CD4-positive, alpha-beta T cell (primary cell): ENCODE measurements around the gene SOX5. TPM values are rescaled to one million over a fixed set of nuclear protein-coding genes. Genes with fewer than 3 reads are reported as not detected.

Source experiments
- ATAC-seq: fragments of 200-7000 bp; cut with Tn5 transposase; one replicate; pipeline ENCODE4 v1.10.0; 2022; ENCODE audit warnings: mild to moderate bottlenecking; ENCODE audit not compliant: poor library complexity
- CTCF ChIA-PET: fragments of 350-600 bp; sonication (Branson Sonifier 250); formaldehyde crosslinking; loops from one replicate; lab custom pipeline; 2021; ENCODE audit warnings: antibody characterized with exemption, inconsistent platforms; lab: Charles Lee
- POLR2A ChIA-PET: fragments of 350-600 bp; sonication (Branson Sonifier 250); formaldehyde crosslinking; loops from one replicate; lab custom pipeline; 2021; ENCODE audit warnings: antibody characterized with exemption, inconsistent platforms; lab: Charles Lee
- DNase-seq, 14 experiments: peaks; one replicate each; pipeline ENCODE4 v3.0.0-alpha.2; 2013 to 2020; ENCODE audit warnings: mixed read lengths in 2 of 14
- H3K27ac ChIP-seq, 2 donors: one replicate each; pipeline versions ENCODE4 v1.5.1 to v1.7.0; 2013; ENCODE audit warnings: low read length in 2 of 2, low read depth in 1 of 2, mild to moderate bottlenecking in 1 of 2
- H3K27me3 ChIP-seq, 2 experiments: 1 replicate in 1 of 2; 2 replicates in 1 of 2; pipeline versions ENCODE4 v1.6.1 to v1.7.0; 2013; ENCODE audit warnings: low read length in 2 of 2, control low read depth in 1 of 2, mild to moderate bottlenecking in 1 of 2, moderate library complexity in 1 of 2; ENCODE audit not compliant: insufficient read depth in 2 of 2, control insufficient read depth in 1 of 2
- H3K36me3 ChIP-seq: one replicate; pipeline ENCODE4 v1.6.1; 2013; ENCODE audit warnings: low read length, control low read depth; ENCODE audit not compliant: insufficient read depth
- H3K4me1 ChIP-seq: one replicate; pipeline ENCODE4 v1.6.1; 2013; ENCODE audit warnings: low read length, control low read depth; ENCODE audit not compliant: insufficient read depth
- H3K4me3 ChIP-seq: one replicate; pipeline ENCODE4 v1.5.1; 2013; ENCODE audit warnings: mild to moderate bottlenecking, low read length, moderate library complexity
- H3K9me3 ChIP-seq, 2 experiments: 1 replicate in 1 of 2; 2 replicates in 1 of 2; pipeline versions ENCODE4 v1.6.1 to v1.7.0; 2013; ENCODE audit warnings: low read length in 2 of 2, mild to moderate bottlenecking in 2 of 2, control low read depth in 1 of 2, moderate library complexity in 1 of 2; ENCODE audit not compliant: control insufficient read depth in 1 of 2, insufficient read depth in 1 of 2
- H3K27ac Mint-ChIP-seq: one replicate; pipeline ENCODE4 v1.8.0; 2020; ENCODE audit warnings: mixed read lengths
- H3K27me3 Mint-ChIP-seq: one replicate; pipeline ENCODE4 v1.8.0; 2021; ENCODE audit warnings: mixed read lengths
- H3K36me3 Mint-ChIP-seq: one replicate; pipeline ENCODE4 v1.8.0; 2021; ENCODE audit warnings: low read depth, mixed read lengths
- H3K4me1 Mint-ChIP-seq: one replicate; pipeline ENCODE4 v1.8.0; 2021; ENCODE audit warnings: low read depth, mixed read lengths
- H3K4me3 Mint-ChIP-seq: one replicate; pipeline ENCODE4 v1.8.0; 2020; ENCODE audit warnings: mild to moderate bottlenecking, mixed read lengths
- H3K9me3 Mint-ChIP-seq: one replicate; pipeline ENCODE4 v1.8.0; 2020; ENCODE audit warnings: mixed read lengths
- CTCF ChIP-seq: fragments of 200-600 bp; IDR thresholded peaks from one replicate; pipeline ENCODE4 v1.8.0; 2022; ENCODE audit warnings: antibody characterized with exemption, mild to moderate bottlenecking
- intact Hi-C, 2 experiments: fragments of 100-400 bp; cut with DNase I in 1 of 2; cut with micrococcal nuclease in 1 of 2; formaldehyde crosslinking; loops; one replicate each; pipeline versions ENCODE4 v1.15.1 to v1.9.0; 2023 to 2025; cut with DNase I, micrococcal nuclease
- total RNA-seq, 174 experiments: library from RNA in 2 of 174; stranded (reverse) in 2 of 174; gene quantifications; one replicate each; pipeline ENCODE4 v1.2.3 and lab custom pipeline; 2021 to 2026

Gene SOX5
- total RNA-seq, 2 experiments from 2014 or later = not detected

GRCh38 chr12:23555825-23556207 is 393.7 kb downstream of the SOX5 start:
- Mint-ChIP-seq H3K4me1 (no peaks in the 10 kb centered on the region), H3K4me3 (no peak overlapping the region), H3K27ac (no peak overlapping the region), H3K9me3 (no peaks in the 10 kb centered on the region), H3K36me3 (no peaks in the 10 kb centered on the region), H3K27me3 (no peaks in the 10 kb centered on the region)
- no peak for TF ChIP-seq CTCF
- no peaks in the 10 kb centered on the region for H3K27me3 ChIP-seq
- ChIA-PET CTCF (no interaction called here), POLR2A (no interaction called here)
- ATAC-seq (no peak), DNase-seq (no peak)
- intact Hi-C loops = no loop called here
- no peak overlapping the region for H3K4me3 ChIP-seq
- no peaks in the 10 kb centered on the region for H3K36me3 ChIP-seq
- peaks cover 0 to 14% of the 10 kb centered on the region in 2 experiments for H3K9me3 ChIP-seq
- H3K27ac ChIP-seq = no peak overlapping the region
- H3K4me1 ChIP-seq = no peaks in the 10 kb centered on the region

GRCh38 chr12:23555180-23555824 is 394.2 kb downstream of the SOX5 start:
- H3K27me3 Mint-ChIP-seq = no peaks in the 10 kb centered on the region
- ChIA-PET POLR2A (no interaction called here), CTCF (no interaction called here)
- Histone ChIP-seq H3K27me3 (no peaks in the 10 kb centered on the region), H3K4me1 (no peaks in the 10 kb centered on the region), H3K4me3 (no peak overlapping the region), H3K27ac (no peak overlapping the region), H3K9me3 (peaks cover 0 to 14% of the 10 kb centered on the region in 2 experiments), H3K36me3 (no peaks in the 10 kb centered on the region)
- no peak overlapping the region for H3K4me3 Mint-ChIP-seq
- ATAC-seq (no peak), DNase-seq (no peak)
- H3K9me3 Mint-ChIP-seq = no peaks in the 10 kb centered on the region
- no peak for TF ChIP-seq CTCF
- intact Hi-C loops = no loop called here
- H3K27ac Mint-ChIP-seq = no peak overlapping the region
- no peaks in the 10 kb centered on the region for H3K36me3 Mint-ChIP-seq
- no peaks in the 10 kb centered on the region for H3K4me1 Mint-ChIP-seq

GRCh38 chr12:23552417-23552816 is 397.1 kb downstream of the SOX5 start:
- POLR2A ChIA-PET = no interaction called here
- intact Hi-C loops = no loop called here

More at GRCh38 chr12:23552417-23552816, 397.1 kb downstream of the SOX5 start:
- Histone ChIP-seq H3K36me3 (no peaks in the 10 kb centered on the region), H3K4me1 (no peaks in the 10 kb centered on the region), H3K9me3 (peaks cover 0 to under 1% of the 10 kb centered on the region in 2 experiments), H3K4me3 (no peak overlapping the region), H3K27ac (no peak overlapping the region), H3K27me3 (no peaks in the 10 kb centered on the region)
- H3K27ac Mint-ChIP-seq = no peak overlapping the region
- no peaks in the 10 kb centered on the region for H3K27me3 Mint-ChIP-seq
- no peak for TF ChIP-seq CTCF
- H3K4me3 Mint-ChIP-seq = no peak overlapping the region
- no peaks in the 10 kb centered on the region for H3K9me3 Mint-ChIP-seq
- CTCF ChIA-PET = no interaction called here
- DNase-seq (no peak), ATAC-seq (no peak)
- H3K36me3 Mint-ChIP-seq = no peaks in the 10 kb centered on the region
- H3K4me1 Mint-ChIP-seq = no peaks in the 10 kb centered on the region
